Skeletal muscle satellite cell (primary cell): Measurements from ENCODE around the gene FCN2.

ENCODE experiments used
- H3K27me3 ChIP-seq: 2 replicates; pipeline ENCODE4 v1.7.0; 2013; ENCODE audit warnings: low read length; ENCODE audit not compliant: control insufficient read depth, insufficient read depth
- H3K36me3 ChIP-seq: 2 replicates; pipeline ENCODE4 v1.7.0; 2013; ENCODE audit warnings: mild to moderate bottlenecking, control low read depth, low read length; ENCODE audit not compliant: insufficient read depth
- H3K4me1 ChIP-seq: 2 replicates; pipeline ENCODE4 v1.7.0; 2013; ENCODE audit warnings: low read length; ENCODE audit not compliant: control insufficient read depth, insufficient read depth
- H3K4me2 ChIP-seq: 2 replicates; pipeline ENCODE4 v1.7.0; 2013; ENCODE audit warnings: mild to moderate bottlenecking, low read length
- H3K4me3 ChIP-seq: 2 replicates; pipeline ENCODE4 v1.7.0; 2013; ENCODE audit warnings: low read length
- H3K9ac ChIP-seq: 2 replicates; pipeline ENCODE4 v1.7.0; 2013; ENCODE audit warnings: mild to moderate bottlenecking, low read depth, low read length, moderate library complexity
- H3K9me3 ChIP-seq: replicated peaks from 2 replicates; pipeline ENCODE4 v1.7.0; 2013; ENCODE audit warnings: mild to moderate bottlenecking, control low read depth, low read length

FCN2 gene

DNA sequence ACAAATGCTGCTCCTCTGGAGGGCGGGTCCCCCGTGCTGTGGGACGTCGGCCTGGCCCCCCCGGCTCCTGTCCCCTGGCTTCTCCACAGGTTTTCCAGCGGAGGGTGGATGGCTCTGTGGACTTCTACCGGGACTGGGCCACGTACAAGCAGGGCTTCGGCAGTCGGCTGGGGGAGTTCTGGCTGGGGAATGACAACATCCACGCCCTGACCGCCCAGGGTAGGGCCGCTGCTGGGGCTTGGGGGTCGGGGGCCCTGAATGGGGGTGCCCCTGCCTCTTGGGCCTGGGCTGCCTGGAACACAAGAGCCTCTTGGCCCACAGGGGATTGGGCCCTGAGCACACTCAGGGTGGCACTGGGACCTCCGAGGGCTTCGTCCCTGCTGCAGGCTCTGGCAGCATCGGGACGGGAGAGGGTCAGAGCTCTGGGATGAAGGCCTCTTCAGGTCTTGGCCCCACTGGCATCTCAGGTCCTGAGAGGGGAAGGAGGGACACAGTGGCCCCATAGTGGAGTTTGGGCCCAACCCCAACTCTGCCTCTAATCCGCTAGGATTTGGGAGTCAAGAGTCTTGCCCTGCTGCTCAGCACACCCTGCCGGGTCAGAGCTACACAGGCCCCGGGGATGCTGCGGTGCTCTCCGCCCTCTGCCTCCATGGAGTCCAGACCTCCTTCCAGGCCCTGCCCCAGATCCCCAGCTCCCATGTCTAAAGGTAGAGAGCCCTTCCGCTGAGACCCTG lies 5.2 kb downstream of the FCN2 start:
- H3K9ac ChIP-seq: no peak overlapping the region

GRCh38 chr9:134886413-134886913 lies 5.9 kb downstream of the FCN2 start:
- Histone ChIP-seq H3K36me3 (no peaks in the 10 kb centered on the region), H3K27me3 (peaks cover 49% of the 10 kb centered on the region), H3K4me2 (no peak overlapping the region), H3K4me1 (no peaks in the 10 kb centered on the region), H3K4me3 (no peak overlapping the region), H3K9ac (no peak overlapping the region), H3K9me3 (no peaks in the 10 kb centered on the region)

More for the DNA sequence above, 5.2 kb downstream of the FCN2 start:
- no peaks in the 10 kb centered on the region for H3K9me3 ChIP-seq
- peaks cover 49% of the 10 kb centered on the region for H3K27me3 ChIP-seq
- no peaks in the 10 kb centered on the region for H3K36me3 ChIP-seq
- H3K4me1 ChIP-seq: no peaks in the 10 kb centered on the region
- no peak overlapping the region for H3K4me3 ChIP-seq
- H3K4me2 ChIP-seq: no peak overlapping the region

DNA sequence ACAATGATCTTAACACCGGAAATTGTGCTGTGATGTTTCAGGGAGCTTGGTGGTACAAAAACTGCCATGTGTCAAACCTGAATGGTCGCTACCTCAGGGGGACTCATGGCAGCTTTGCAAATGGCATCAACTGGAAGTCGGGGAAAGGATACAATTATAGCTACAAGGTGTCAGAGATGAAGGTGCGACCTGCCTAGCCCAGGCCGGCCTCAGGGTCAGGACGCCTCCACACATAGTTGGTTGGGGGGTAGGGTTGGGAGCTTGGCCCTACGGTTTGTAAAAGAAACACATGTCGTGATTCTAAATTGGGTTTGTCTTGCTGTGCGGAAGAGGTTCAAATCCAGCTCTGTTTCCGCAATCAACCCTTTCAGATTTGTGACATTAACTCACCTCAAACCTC lies 6.6 kb downstream of the FCN2 start:
- no peak overlapping the region for H3K9ac ChIP-seq
- no peak overlapping the region for H3K4me3 ChIP-seq
- no peaks in the 10 kb centered on the region for H3K9me3 ChIP-seq
- H3K36me3 ChIP-seq: no peaks in the 10 kb centered on the region
- peaks cover 41% of the 10 kb centered on the region for H3K27me3 ChIP-seq
- H3K4me1 ChIP-seq: no peaks in the 10 kb centered on the region
- H3K4me2 ChIP-seq: no peak overlapping the region

GRCh38 chr9:134887686-134888602 lies 7.3 kb downstream of the FCN2 start:
- no peaks in the 10 kb centered on the region for H3K36me3 ChIP-seq
- H3K9me3 ChIP-seq: no peaks in the 10 kb centered on the region
- H3K4me2 ChIP-seq: no peak overlapping the region
- H3K9ac ChIP-seq: no peak overlapping the region
- H3K4me1 ChIP-seq: no peaks in the 10 kb centered on the region
- no peak overlapping the region for H3K4me3 ChIP-seq
- peaks cover 41% of the 10 kb centered on the region for H3K27me3 ChIP-seq

- Histone ChIP-seq H3K9ac (no peak overlapping the region), H3K4me2 (no peak overlapping the region), H3K4me1 (no peaks in the 10 kb centered on the region), H3K36me3 (no peaks in the 10 kb centered on the region), H3K4me3 (no peak overlapping the region), H3K27me3 (peaks cover 42% of the 10 kb centered on the region), H3K9me3 (no peaks in the 10 kb centered on the region)
Measured at GRCh38 chr9:134888603-134889190, 8.1 kb downstream of the FCN2 start.

DNA sequence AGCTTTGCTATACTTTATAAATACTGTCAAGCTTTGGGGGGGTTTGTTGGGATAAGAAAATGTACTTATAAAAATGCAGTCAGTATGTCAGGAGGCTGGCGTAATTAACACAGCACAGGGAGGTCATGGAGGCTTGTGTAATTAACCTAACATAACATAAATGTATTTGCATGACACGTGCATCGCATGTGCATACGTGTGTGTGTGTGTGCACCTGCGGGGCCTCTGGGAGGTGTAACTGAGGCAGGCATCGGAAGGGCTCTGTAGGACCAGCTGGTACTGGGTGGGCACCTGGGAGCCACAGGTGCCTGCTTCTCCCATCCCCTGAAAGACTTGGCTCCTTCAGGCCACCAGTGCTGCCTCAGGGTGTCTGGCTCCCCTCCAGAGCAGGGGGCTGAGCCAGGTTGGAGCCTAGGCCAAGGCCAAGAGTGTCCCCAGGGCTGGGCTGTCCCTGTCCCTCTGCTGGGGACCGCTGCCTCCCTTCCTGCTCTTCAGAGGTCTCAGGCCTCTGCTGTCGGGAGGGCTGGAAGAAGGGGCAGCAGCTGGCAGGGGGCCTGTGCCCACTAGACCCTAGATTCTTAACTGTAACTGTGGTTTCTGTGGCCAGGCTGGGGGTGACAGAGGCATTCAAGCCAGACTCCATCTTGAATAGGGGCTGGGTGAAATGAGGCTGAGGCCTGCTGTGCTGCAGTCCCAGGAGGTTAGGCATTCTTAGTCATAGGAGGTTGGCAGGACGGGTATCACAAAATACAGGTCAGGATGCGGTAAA lies 9.0 kb downstream of the FCN2 start:
- Histone ChIP-seq H3K9me3 (no peaks in the 10 kb centered on the region), H3K27me3 (peaks cover 42% of the 10 kb centered on the region), H3K4me3 (no peak overlapping the region)

GRCh38 chr9:134890155-134890495 lies 9.5 kb downstream of the FCN2 start:
- H3K36me3 ChIP-seq: no peaks in the 10 kb centered on the region
- no peak overlapping the region for H3K4me3 ChIP-seq
- H3K4me2 ChIP-seq: no peak overlapping the region
- peaks cover 4% of the 10 kb centered on the region for H3K9me3 ChIP-seq
- no peak overlapping the region for H3K9ac ChIP-seq
- H3K4me1 ChIP-seq: peaks cover 3% of the 10 kb centered on the region
- H3K27me3 ChIP-seq: peaks cover 42% of the 10 kb centered on the region

More for the DNA sequence above, 9.0 kb downstream of the FCN2 start:
- Histone ChIP-seq H3K4me2 (no peak overlapping the region), H3K4me1 (no peaks in the 10 kb centered on the region), H3K36me3 (no peaks in the 10 kb centered on the region), H3K9ac (no peak overlapping the region)

GRCh38 chr9:134891053-134891452 lies 10.4 kb downstream of the FCN2 start:
- Histone ChIP-seq H3K4me2 (no peak overlapping the region), H3K4me3 (no peak overlapping the region), H3K4me1 (peaks cover 10% of the 10 kb centered on the region), H3K27me3 (peaks cover 42% of the 10 kb centered on the region), H3K9ac (no peak overlapping the region), H3K36me3 (no peaks in the 10 kb centered on the region), H3K9me3 (peaks cover 4% of the 10 kb centered on the region)

- H3K27me3 ChIP-seq: peaks cover 37% of the 10 kb centered on the region
- H3K9me3 ChIP-seq: peaks cover 4% of the 10 kb centered on the region
- H3K36me3 ChIP-seq: no peaks in the 10 kb centered on the region
- H3K9ac ChIP-seq: no peak overlapping the region
- no peak overlapping the region for H3K4me3 ChIP-seq
- peaks cover 17% of the 10 kb centered on the region for H3K4me1 ChIP-seq
- no peak overlapping the region for H3K4me2 ChIP-seq
Measured at GRCh38 chr9:134891713-134892112, 11.1 kb downstream of the FCN2 start.

- no peak overlapping the region for H3K4me2 ChIP-seq
- peaks cover 4% of the 10 kb centered on the region for H3K9me3 ChIP-seq
- H3K4me3 ChIP-seq: no peak overlapping the region
- no peaks in the 10 kb centered on the region for H3K36me3 ChIP-seq
- peaks cover 19% of the 10 kb centered on the region for H3K4me1 ChIP-seq
- no peak overlapping the region for H3K9ac ChIP-seq
- peaks cover 33% of the 10 kb centered on the region for H3K27me3 ChIP-seq
Measured at GRCh38 chr9:134892221-134892620, 11.6 kb downstream of the FCN2 start.
